Measurements from ENCODE around the gene SMARCA4.
"Not testable (repeated sequence)": the region's sequence is repeated elsewhere in the genome, so short reads cannot be mapped to it uniquely, and the experiment has no call there.

SMARCA4 gene

GRCh38 chr19:10981252-10981895 lies 20.5 kb downstream of the SMARCA4 start:
- no peak for FAIRE-seq

- FAIRE-seq = no peak
These were observed 22.2 kb downstream of the SMARCA4 start for GRCh38 chr19:10983026-10983425.

- no peak for FAIRE-seq
These were observed 23.4 kb downstream of the SMARCA4 start for GRCh38 chr19:10984166-10984735.

- no peak for FAIRE-seq
These were observed 24.7 kb downstream of the SMARCA4 start for GRCh38 chr19:10985502-10985901.

GRCh38 chr19:10986301-10987127 lies 25.7 kb downstream of the SMARCA4 start:
- no peak for FAIRE-seq

GRCh38 chr19:10987571-10988297 lies 26.9 kb downstream of the SMARCA4 start:
- FAIRE-seq = no peak

GRCh38 chr19:10988380-10988779 lies 27.6 kb downstream of the SMARCA4 start:
- no peak for FAIRE-seq

GRCh38 chr19:10988921-10989320 lies 28.1 kb downstream of the SMARCA4 start:
- FAIRE-seq = no peak

GRCh38 chr19:10991076-10991475 lies 30.2 kb downstream of the SMARCA4 start:
- FAIRE-seq = no peak

GRCh38 chr19:10991521-10992081 lies 30.8 kb downstream of the SMARCA4 start:
- FAIRE-seq = no peak

GRCh38 chr19:10992174-10992573 lies 31.3 kb downstream of the SMARCA4 start:
- not testable (repeated sequence) for FAIRE-seq

GRCh38 chr19:10995926-10996600 lies 35.2 kb downstream of the SMARCA4 start:
- no peak for FAIRE-seq

- FAIRE-seq = no peak
These were observed 37.3 kb downstream of the SMARCA4 start for GRCh38 chr19:10998045-10998533.

GRCh38 chr19:10998666-10999065 lies 37.8 kb downstream of the SMARCA4 start:
- no peak for FAIRE-seq

GRCh38 chr19:11005521-11005920 lies 44.7 kb downstream of the SMARCA4 start:
- no peak for FAIRE-seq

- FAIRE-seq = no peak
These were observed 46.6 kb downstream of the SMARCA4 start for GRCh38 chr19:11007385-11007784.

- no peak for FAIRE-seq
These were observed 47.2 kb downstream of the SMARCA4 start for GRCh38 chr19:11007962-11008532.

- FAIRE-seq = no peak
These were observed 49.2 kb downstream of the SMARCA4 start for GRCh38 chr19:11010041-11010440.

- no peak for FAIRE-seq
These were observed 51.7 kb downstream of the SMARCA4 start for GRCh38 chr19:11012507-11012906.

GRCh38 chr19:11013771-11014170 lies 52.9 kb downstream of the SMARCA4 start:
- no peak for FAIRE-seq

- FAIRE-seq = no peak
These were observed 53.6 kb downstream of the SMARCA4 start for GRCh38 chr19:11014403-11014911.

- no peak for FAIRE-seq
These were observed 55.8 kb downstream of the SMARCA4 start for GRCh38 chr19:11016631-11017030.

Data from G401.6 (cell line).